ENCODE results near the gene PRICKLE4. TPM values are rescaled to one million over a fixed set of nuclear protein-coding genes. Genes with fewer than 3 reads are reported as not detected.
"Not testable (repeated sequence)": the region's sequence is repeated elsewhere in the genome, so short reads cannot be mapped to it uniquely, and the experiment has no call there.

The PRICKLE4 gene
- total and polyA plus RNA-seq, 3 experiments from 2014 or later: not detected

DNA sequence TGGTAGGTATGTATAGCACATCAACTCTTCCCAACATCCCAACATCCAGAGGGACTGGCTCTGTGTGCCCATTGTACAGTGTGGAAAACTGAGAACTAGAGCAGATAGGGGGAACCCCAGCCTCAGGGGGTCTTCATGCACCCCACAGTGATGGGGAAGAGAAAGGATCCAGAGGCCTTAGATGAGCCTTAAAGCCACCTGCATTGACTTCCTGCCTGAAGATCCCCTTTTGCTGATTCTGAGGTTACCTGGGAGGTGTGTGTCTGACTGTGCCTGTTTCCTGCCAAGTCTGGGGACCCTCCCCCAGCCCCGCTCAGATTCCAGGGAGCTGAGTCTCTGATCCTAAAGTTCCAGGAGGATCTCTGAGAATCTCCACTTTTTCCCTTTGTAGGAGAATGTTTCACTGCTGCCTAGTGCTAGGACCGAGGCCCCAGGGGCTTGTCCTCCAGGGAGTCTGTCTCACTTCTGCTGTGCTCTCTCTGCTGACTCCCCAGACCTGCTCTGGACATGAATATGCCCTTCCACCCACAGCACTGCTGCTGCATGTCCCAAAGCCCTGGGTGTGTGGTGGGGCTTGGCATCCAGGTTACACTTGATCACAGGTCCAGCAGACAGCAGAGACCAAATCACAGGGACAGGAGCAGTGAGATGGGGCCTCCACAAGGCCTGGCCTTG, 20.5 kb upstream of the PRICKLE4 start:
- Mint-ChIP-seq H3K27ac (no peak overlapping the region), H3K4me1 (no peaks in the 10 kb centered on the region), H3K9me3 (no peaks in the 10 kb centered on the region), H3K4me3 (no peak overlapping the region), H3K27me3 (peaks cover 2 to 4% of the 10 kb centered on the region in 2 donors), H3K36me3 (no peaks in the 10 kb centered on the region)
- CTCF ChIA-PET: no interaction called here
- Histone ChIP-seq H3K36me3 (ENCODE audit: insufficient read depth, low read length) (no peaks in the 10 kb centered on the region), H3K4me3 (ENCODE audit: low read length) (no peak overlapping the region), H3K9me3 (ENCODE audit: low read length) (no peaks in the 10 kb centered on the region), H3K27me3 (ENCODE audit: insufficient read depth, low read length, poor library complexity, severe bottlenecking) (no peaks in the 10 kb centered on the region), H3K27ac (ENCODE audit: low read depth, low read length) (no peak overlapping the region), H3K4me1 (ENCODE audit: insufficient read depth, low read length) (no peaks in the 10 kb centered on the region)
- POLR2A ChIA-PET: no interaction called here
- DNase-seq: no peak

DNA sequence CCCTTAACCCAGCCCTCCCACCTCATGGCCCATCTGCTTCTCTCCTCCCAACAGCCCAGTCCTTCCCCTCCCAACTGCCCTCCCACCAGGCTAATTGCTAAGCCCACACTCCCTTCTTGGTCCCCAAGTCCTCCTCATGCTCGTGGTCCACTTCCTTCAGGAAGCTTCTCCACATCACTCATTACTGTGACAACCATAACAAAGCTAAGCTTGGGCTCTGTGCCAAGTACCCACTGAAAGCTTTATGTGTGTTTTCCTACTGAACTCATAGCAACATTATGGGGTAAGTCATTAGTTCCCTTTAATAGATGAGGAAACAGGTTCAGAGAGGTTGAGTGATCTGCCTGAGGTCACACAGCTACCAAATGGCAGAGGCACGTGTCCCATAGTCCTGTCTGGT, 17.1 kb upstream of the PRICKLE4 start:
- no peaks in the 10 kb centered on the region for H3K27me3 ChIP-seq (ENCODE audit: insufficient read depth, low read length, poor library complexity, severe bottlenecking)
- no peaks in the 10 kb centered on the region for H3K9me3 ChIP-seq (ENCODE audit: low read length)
- Mint-ChIP-seq H3K36me3 (no peaks in the 10 kb centered on the region), H3K9me3 (no peaks in the 10 kb centered on the region), H3K27ac (peak overlapping the region in 1 of 8 donors; percentile 43), H3K4me3 (no peak overlapping the region), H3K27me3 (peaks cover 4% of the 10 kb centered on the region in 2 donors), H3K4me1 (peaks cover 0 to 4% (median 0%) of the 10 kb centered on the region in 3 donors)
- POLR2A ChIA-PET: no interaction called here
- H3K36me3 ChIP-seq (ENCODE audit: insufficient read depth, low read length): no peaks in the 10 kb centered on the region
- DNase-seq: no peak
- H3K4me3 ChIP-seq (ENCODE audit: low read length): no peak overlapping the region
- no peaks in the 10 kb centered on the region for H3K4me1 ChIP-seq (ENCODE audit: insufficient read depth, low read length)
- CTCF ChIA-PET: no interaction called here
- no peak overlapping the region for H3K27ac ChIP-seq (ENCODE audit: low read depth, low read length)

DNA sequence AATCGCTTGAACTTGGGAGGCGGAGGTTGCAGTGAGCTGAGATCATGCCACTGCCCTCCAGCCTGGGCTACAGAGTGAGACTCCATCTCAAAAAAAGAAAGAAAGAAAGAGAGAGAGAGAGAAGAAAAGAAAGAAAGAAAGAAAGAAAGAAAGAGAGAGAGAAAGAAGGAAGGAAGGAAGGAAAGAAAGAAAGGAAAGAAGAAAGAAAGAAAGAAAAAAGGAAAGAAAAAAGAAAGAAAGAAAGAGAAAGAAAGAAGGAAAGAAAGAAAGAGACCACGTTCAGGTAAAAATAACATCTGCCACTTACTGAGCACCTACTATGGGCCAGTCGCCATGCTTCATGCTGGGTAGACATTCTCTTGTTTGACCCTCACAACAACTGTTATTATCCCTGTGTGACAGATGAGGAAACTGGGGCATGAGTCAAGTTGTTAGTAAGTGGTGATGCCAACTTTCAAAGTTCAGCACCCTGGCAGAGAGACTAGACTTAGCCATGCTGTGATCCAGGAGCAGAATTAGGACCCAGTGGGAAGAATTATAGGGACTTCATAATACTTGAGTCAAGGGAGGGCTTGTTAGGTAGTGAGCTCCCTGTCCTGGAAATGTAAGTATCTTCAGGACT, 14.4 kb upstream of the PRICKLE4 start:
- H3K4me1 ChIP-seq (ENCODE audit: insufficient read depth, low read length); H3K27me3 ChIP-seq (ENCODE audit: insufficient read depth, low read length, poor library complexity, severe bottlenecking); H3K4me3 ChIP-seq (ENCODE audit: low read length); H3K4me3 Mint-ChIP-seq; DNase-seq; POLR2A ChIA-PET; H3K27me3 Mint-ChIP-seq; H3K4me1 Mint-ChIP-seq; H3K9me3 ChIP-seq (ENCODE audit: low read length); H3K36me3 ChIP-seq (ENCODE audit: insufficient read depth, low read length); H3K9me3 Mint-ChIP-seq: not testable (repeated sequence)
- H3K27ac Mint-ChIP-seq: peak overlapping the region in 1 of 8 donors; percentile 61
- H3K27ac ChIP-seq (ENCODE audit: low read depth, low read length): peak overlapping the region; percentile 16
- CTCF ChIA-PET: interaction anchor here (1.5 to 1.8 kb wide), 2 partner anchors 10 to 83 kb away, joined by 3 to 4 read pairs; no protein-coding TSS in a partner anchor
- H3K36me3 Mint-ChIP-seq: peaks cover 0 to 12% (median 0%) of the 10 kb centered on the region in 3 donors

DNA sequence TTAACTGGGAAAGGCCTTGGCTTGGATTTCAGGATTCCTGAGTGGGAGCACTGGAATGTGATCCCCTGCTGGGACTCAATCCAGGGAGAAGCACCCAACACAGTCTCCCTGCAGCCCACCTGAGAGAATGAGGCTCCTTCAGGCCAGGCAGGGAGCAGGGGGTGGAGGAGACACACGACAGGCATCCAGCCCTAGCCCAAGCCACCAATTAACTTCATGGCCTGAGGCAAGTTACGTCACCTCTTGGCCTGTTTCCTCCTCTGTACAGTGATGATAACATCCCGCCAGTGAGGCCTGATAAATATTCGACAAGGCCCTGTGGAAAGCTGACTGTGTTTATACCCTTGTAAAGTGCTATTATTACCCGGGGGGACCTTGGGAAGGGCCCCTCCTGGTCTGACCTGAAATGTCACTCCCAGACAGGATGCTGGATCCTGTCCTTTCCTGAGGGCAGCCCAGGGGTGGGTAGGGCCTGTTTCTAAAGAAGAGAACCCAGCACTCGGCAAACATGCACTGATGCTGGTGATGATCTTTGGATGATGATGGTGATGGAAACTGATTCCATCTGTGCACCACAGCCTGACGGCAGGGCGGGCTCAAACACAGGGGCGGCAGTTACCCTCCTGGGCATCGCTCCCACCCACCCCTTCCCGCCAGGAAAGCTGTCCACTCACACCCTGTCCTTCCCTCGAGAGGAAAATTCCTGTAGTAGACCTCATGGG, 13.3 kb upstream of the PRICKLE4 start:
- peaks cover 7% of the 10 kb centered on the region for H3K36me3 ChIP-seq (ENCODE audit: insufficient read depth, low read length)
- H3K27me3 ChIP-seq (ENCODE audit: insufficient read depth, low read length, poor library complexity, severe bottlenecking): no peaks in the 10 kb centered on the region
- H3K9me3 ChIP-seq (ENCODE audit: low read length): no peaks in the 10 kb centered on the region
- Mint-ChIP-seq H3K27ac (no peak overlapping the region), H3K36me3 (peaks cover 4 to 23% (median 5%) of the 10 kb centered on the region in 3 donors), H3K4me1 (peaks cover 0 to 5% (median 0%) of the 10 kb centered on the region in 3 donors), H3K9me3 (no peaks in the 10 kb centered on the region), H3K4me3 (no peak overlapping the region), H3K27me3 (peaks cover 2 to 4% of the 10 kb centered on the region in 2 donors)
- peaks cover 4% of the 10 kb centered on the region for H3K4me1 ChIP-seq (ENCODE audit: insufficient read depth, low read length)
- CTCF ChIA-PET: interaction anchor here (1.3 to 1.8 kb wide), 2 partner anchors 9 to 20 kb away, joined by 3 to 4 read pairs; partner anchors contain the start of gene TOMM6
- H3K4me3 ChIP-seq (ENCODE audit: low read length): no peak overlapping the region
- no peak for DNase-seq
- POLR2A ChIA-PET: no interaction called here
- peak overlapping the region; percentile 16 for H3K27ac ChIP-seq (ENCODE audit: low read depth, low read length)

DNA sequence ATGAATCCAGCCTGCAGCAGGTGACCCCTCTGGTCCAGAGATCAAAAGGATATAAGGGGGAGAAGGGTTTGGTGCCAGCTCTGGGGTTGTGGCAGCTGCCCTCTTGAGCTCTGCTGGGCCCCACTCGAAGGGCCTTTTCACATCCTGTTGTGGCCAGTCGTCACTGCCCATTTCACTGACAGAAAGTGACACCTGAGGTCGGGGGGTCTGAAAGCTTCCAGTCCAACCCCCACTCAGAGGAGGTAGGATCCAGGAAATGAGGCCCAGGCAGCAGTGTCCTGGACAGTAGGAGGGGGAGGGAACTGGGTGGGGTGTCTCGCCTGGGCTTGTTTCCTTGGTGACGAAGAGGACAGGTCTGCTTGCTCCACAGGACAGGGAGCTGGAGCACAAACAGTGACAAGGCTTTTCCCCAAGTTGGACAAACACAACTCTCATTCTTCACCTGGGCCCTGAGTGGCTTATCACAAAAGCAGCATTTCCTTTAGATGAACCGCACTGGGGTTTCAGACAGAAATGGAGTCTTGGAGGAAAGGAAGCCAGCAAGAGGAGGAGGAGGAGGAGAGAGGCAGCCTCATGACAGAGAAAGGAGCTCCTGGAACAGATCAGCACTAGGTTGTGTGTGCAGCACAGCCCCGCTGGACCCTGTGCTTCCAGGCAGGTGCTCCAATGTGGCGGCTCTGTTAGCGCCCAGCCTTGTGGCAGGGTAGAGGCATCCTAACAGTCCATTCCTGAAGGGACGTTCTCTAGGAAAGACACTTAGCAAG, 11.9 kb upstream of the PRICKLE4 start:
- H3K4me1 Mint-ChIP-seq: peaks cover 0 to 5% (median 0%) of the 10 kb centered on the region in 3 donors
- H3K9me3 Mint-ChIP-seq: no peaks in the 10 kb centered on the region
- peaks cover 0 to 2% of the 10 kb centered on the region in 2 donors for H3K27me3 Mint-ChIP-seq
- DNase-seq: no peak
- H3K36me3 Mint-ChIP-seq: peaks cover 5 to 33% (median 7%) of the 10 kb centered on the region in 3 donors
- no peaks in the 10 kb centered on the region for H3K9me3 ChIP-seq (ENCODE audit: low read length)
- H3K27me3 ChIP-seq (ENCODE audit: insufficient read depth, low read length, poor library complexity, severe bottlenecking): no peaks in the 10 kb centered on the region
- H3K4me1 ChIP-seq (ENCODE audit: insufficient read depth, low read length): peaks cover 4% of the 10 kb centered on the region
- H3K4me3 ChIP-seq (ENCODE audit: low read length): no peak overlapping the region
- peak overlapping the region in 1 of 8 donors; percentile 25 for H3K27ac Mint-ChIP-seq
- ChIA-PET CTCF (interaction anchor here (1.1 to 1.3 kb wide), 2 partner anchors 13 to 19 kb away, joined by 3 read pairs; partner anchors contain the start of gene TOMM6), POLR2A (interaction anchor here (0.5 kb wide), 1 partner anchor 20 kb away, joined by 3 read pairs; no protein-coding TSS in a partner anchor)
- H3K27ac ChIP-seq (ENCODE audit: low read depth, low read length): peak overlapping the region; percentile 24
- peaks cover 13% of the 10 kb centered on the region for H3K36me3 ChIP-seq (ENCODE audit: insufficient read depth, low read length)
- no peak overlapping the region for H3K4me3 Mint-ChIP-seq

DNA sequence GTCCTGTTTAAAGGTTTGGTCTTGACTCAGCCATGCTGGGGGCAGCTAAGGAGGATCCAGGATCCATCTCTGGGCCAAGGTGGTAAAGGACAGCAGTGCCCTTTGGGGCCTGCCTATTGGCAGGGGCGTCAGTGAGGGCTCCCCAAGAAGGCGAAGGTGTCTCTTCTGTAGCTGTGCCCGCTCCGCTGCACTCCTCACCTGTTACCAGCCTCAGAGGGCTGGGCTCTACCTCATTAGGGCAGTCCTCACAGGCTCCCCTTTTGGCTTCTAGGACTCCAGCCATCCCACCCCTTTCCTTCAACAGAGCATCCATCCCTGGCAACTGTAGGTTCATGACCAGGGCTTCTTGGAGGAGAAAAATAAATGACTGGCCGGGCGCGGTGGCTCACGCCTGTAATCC, 11.2 kb upstream of the PRICKLE4 start:
- Mint-ChIP-seq H3K27ac (peak overlapping the region in 1 of 8 donors; percentile 65), H3K36me3 (peaks cover 7 to 37% (median 8%) of the 10 kb centered on the region in 3 donors)
- POLR2A ChIA-PET: interaction anchor here (0.5 kb wide), 1 partner anchor 19 kb away, joined by 3 read pairs; no protein-coding TSS in a partner anchor

GRCh38 chr6:41770381-41771057, 10.1 kb upstream of the PRICKLE4 start:
- peaks cover 7 to 49% (median 11%) of the 10 kb centered on the region in 3 donors for H3K36me3 Mint-ChIP-seq
- Histone ChIP-seq H3K4me3 (ENCODE audit: low read length) (no peak overlapping the region), H3K4me1 (ENCODE audit: insufficient read depth, low read length) (peaks cover 4% of the 10 kb centered on the region), H3K9me3 (ENCODE audit: low read length) (no peaks in the 10 kb centered on the region), H3K27ac (ENCODE audit: low read depth, low read length) (no peak overlapping the region), H3K36me3 (ENCODE audit: insufficient read depth, low read length) (peaks cover 26% of the 10 kb centered on the region), H3K27me3 (ENCODE audit: insufficient read depth, low read length, poor library complexity, severe bottlenecking) (no peaks in the 10 kb centered on the region)
- H3K9me3 Mint-ChIP-seq: no peaks in the 10 kb centered on the region
- ChIA-PET CTCF (no interaction called here), POLR2A (no interaction called here)
- no peak for DNase-seq
- H3K4me3 Mint-ChIP-seq: no peak overlapping the region
- peaks cover 0 to 2% of the 10 kb centered on the region in 2 donors for H3K27me3 Mint-ChIP-seq
- no peak overlapping the region for H3K27ac Mint-ChIP-seq
- peaks cover 0 to 5% (median 0%) of the 10 kb centered on the region in 3 donors for H3K4me1 Mint-ChIP-seq

More for the DNA sequence above, 11.2 kb upstream of the PRICKLE4 start:
- Histone ChIP-seq H3K36me3 (ENCODE audit: insufficient read depth, low read length) (peaks cover 16% of the 10 kb centered on the region), H3K27ac (ENCODE audit: low read depth, low read length) (no peak overlapping the region), H3K4me3 (ENCODE audit: low read length) (no peak overlapping the region), H3K27me3 (ENCODE audit: insufficient read depth, low read length, poor library complexity, severe bottlenecking) (no peaks in the 10 kb centered on the region), H3K4me1 (ENCODE audit: insufficient read depth, low read length) (peaks cover 4% of the 10 kb centered on the region), H3K9me3 (ENCODE audit: low read length) (no peaks in the 10 kb centered on the region)
- no peak overlapping the region for H3K4me3 Mint-ChIP-seq
- peaks cover 0 to 5% (median 0%) of the 10 kb centered on the region in 3 donors for H3K4me1 Mint-ChIP-seq
- DNase-seq: no peak
- H3K9me3 Mint-ChIP-seq: no peaks in the 10 kb centered on the region
- H3K27me3 Mint-ChIP-seq: peaks cover 0 to 2% of the 10 kb centered on the region in 2 donors
- CTCF ChIA-PET: interaction anchor here (1.1 kb wide), 1 partner anchor 12 kb away, joined by 3 read pairs; no protein-coding TSS in a partner anchor
